ENCODE results near the gene IBSP.

The IBSP gene

GRCh38 chr4:87799301-87800113, at the start of gene IBSP:
IBSP (plus strand) TSS chr4:87799554; CDS start chr4:87802362, 2,808 bp downstream.
- no peak within 1 kb of the TSS for H3K27ac ChIP-seq (ENCODE audit: low read depth, low read length)
- no peaks in the 10 kb centered on the region for H3K4me1 ChIP-seq (ENCODE audit: control insufficient read depth, insufficient read depth, low read length, unreplicated experiment)
- H2AFZ ChIP-seq (ENCODE audit: low read length, unreplicated experiment) = no peak within 1 kb of the TSS
- H3K4me3 ChIP-seq (ENCODE audit: low read depth, low read length) = no peak within 1 kb of the TSS
- H3K27me3 ChIP-seq (ENCODE audit: insufficient read depth, low read length) = peaks cover 3% of the 10 kb centered on the region; the same call in 1 of the 2 replicates
- H3K36me3 ChIP-seq (ENCODE audit: insufficient read depth, low read length) = no peaks in the 10 kb centered on the region
- H3K79me2 ChIP-seq (ENCODE audit: control insufficient read depth, insufficient read depth, low read length, unreplicated experiment) = no peaks in the 10 kb centered on the region

DNA sequence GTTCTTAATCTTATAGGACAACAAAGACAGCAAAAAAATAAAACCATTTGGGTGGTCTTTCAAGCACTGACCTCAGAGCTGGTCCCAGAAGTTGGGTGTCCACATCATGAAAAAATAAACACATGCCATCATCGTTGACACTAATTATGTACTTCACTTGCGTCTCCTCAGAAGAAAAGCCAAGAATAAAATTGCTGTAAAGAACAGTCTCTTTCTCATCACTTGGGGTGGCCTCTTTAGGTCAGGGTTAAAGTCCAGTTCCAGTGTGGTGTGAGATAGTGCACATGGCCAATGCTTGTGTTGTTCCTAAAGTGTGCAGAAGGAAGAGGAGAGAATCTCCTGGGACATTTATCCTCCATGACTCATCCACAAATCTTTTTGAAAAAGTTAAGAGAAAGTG, 49.5 kb upstream of the IBSP start:
- Histone ChIP-seq H3K27me3 (ENCODE audit: insufficient read depth, low read length) (no peaks in the 10 kb centered on the region), H3K36me3 (ENCODE audit: insufficient read depth, low read length) (no peaks in the 10 kb centered on the region), H3K27ac (ENCODE audit: low read depth, low read length) (no peak overlapping the region), H3K79me2 (ENCODE audit: control insufficient read depth, insufficient read depth, low read length, unreplicated experiment) (no peaks in the 10 kb centered on the region), H3K4me1 (ENCODE audit: control insufficient read depth, insufficient read depth, low read length, unreplicated experiment) (peaks cover 6% of the 10 kb centered on the region), H3K4me3 (ENCODE audit: low read depth, low read length) (no peak overlapping the region), H2AFZ (ENCODE audit: low read length, unreplicated experiment) (no peak overlapping the region)

DNA sequence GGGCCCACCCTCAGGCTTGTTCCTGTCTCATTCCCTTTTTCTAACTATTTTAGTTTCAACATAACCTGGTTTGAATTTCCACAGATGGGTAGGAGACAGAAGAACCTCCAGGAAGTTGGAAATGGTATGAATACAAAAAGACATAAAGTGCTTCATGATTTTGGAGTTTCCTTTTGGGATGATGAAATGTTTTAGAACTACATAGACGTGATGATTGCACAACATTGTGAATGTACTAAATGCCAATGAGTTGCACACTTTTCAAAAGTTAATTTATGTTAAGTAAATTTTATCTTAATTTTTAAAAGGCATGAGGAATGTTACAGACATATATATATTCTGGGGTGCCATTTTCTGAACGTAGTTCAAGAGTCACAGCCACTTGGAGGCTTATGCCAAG, 41.1 kb upstream of the IBSP start:
- Histone ChIP-seq H3K27ac (ENCODE audit: low read depth, low read length) (no peak overlapping the region), H3K79me2 (ENCODE audit: control insufficient read depth, insufficient read depth, low read length, unreplicated experiment) (no peaks in the 10 kb centered on the region), H3K36me3 (ENCODE audit: insufficient read depth, low read length) (no peaks in the 10 kb centered on the region), H3K4me3 (ENCODE audit: low read depth, low read length) (no peak overlapping the region), H2AFZ (ENCODE audit: low read length, unreplicated experiment) (no peak overlapping the region), H3K4me1 (ENCODE audit: control insufficient read depth, insufficient read depth, low read length, unreplicated experiment) (no peaks in the 10 kb centered on the region), H3K27me3 (ENCODE audit: insufficient read depth, low read length) (peaks cover 24% of the 10 kb centered on the region)

DNA sequence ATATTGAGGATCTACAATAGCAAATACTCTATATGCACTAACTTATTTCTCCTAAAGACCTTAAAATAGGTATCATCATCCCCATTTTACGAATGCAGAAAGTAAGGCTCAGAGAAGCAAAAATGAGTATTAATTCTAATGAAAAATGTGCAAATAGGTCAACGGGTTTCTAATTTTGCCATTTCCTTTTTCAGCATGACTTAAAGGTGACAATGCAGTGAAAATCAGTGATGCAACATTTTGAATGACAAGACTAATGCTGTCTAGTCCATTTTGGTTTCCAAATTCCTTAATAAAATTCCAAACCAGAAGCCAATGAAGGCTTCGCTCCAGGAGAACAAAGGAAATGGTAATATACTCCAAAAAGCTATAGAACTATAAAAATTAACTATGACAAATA, 37.0 kb upstream of the IBSP start:
- no peak overlapping the region for H2AFZ ChIP-seq (ENCODE audit: low read length, unreplicated experiment)
- H3K4me3 ChIP-seq (ENCODE audit: low read depth, low read length) = no peak overlapping the region
- H3K36me3 ChIP-seq (ENCODE audit: insufficient read depth, low read length) = no peaks in the 10 kb centered on the region

GRCh38 chr4:87781569-87781968, 17.8 kb upstream of the IBSP start:
- no peaks in the 10 kb centered on the region for H3K79me2 ChIP-seq (ENCODE audit: control insufficient read depth, insufficient read depth, low read length, unreplicated experiment)
- H3K4me3 ChIP-seq (ENCODE audit: low read depth, low read length) = no peak overlapping the region
- no peaks in the 10 kb centered on the region for H3K4me1 ChIP-seq (ENCODE audit: control insufficient read depth, insufficient read depth, low read length, unreplicated experiment)
- no peaks in the 10 kb centered on the region; the same call in 1 of the 2 replicates for H3K27me3 ChIP-seq (ENCODE audit: insufficient read depth, low read length)
- no peak overlapping the region for H3K27ac ChIP-seq (ENCODE audit: low read depth, low read length)
- no peaks in the 10 kb centered on the region for H3K36me3 ChIP-seq (ENCODE audit: insufficient read depth, low read length)
- H2AFZ ChIP-seq (ENCODE audit: low read length, unreplicated experiment) = no peak overlapping the region

More for the DNA sequence above, 37.0 kb upstream of the IBSP start:
- Histone ChIP-seq H3K79me2 (ENCODE audit: control insufficient read depth, insufficient read depth, low read length, unreplicated experiment) (no peaks in the 10 kb centered on the region), H3K4me1 (ENCODE audit: control insufficient read depth, insufficient read depth, low read length, unreplicated experiment) (no peaks in the 10 kb centered on the region), H3K27me3 (ENCODE audit: insufficient read depth, low read length) (peaks cover 24% of the 10 kb centered on the region), H3K27ac (ENCODE audit: low read depth, low read length) (no peak overlapping the region)

DNA sequence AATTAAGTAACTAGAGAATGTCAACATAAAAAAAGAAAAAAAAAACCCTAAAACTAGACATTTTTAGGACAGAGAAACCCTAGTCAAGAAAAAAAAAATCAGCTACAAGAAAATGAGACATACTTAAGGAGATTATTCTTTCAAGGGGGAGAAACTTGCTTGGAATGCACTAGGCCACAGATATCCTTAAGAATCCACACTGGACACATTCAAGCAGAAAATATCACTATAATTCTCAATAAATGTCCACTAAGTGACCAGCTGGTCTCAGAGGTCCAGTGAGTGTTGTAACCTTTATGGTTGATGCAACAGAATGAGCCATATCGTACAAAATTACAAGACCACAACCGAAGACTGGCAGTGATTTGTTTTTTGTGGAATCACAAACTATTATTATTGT, 15.6 kb upstream of the IBSP start:
- H3K4me3 ChIP-seq (ENCODE audit: low read depth, low read length) = no peak overlapping the region

GRCh38 chr4:87785731-87786509, 13.4 kb upstream of the IBSP start:
- Histone ChIP-seq H3K36me3 (ENCODE audit: insufficient read depth, low read length) (no peaks in the 10 kb centered on the region), H3K4me3 (ENCODE audit: low read depth, low read length) (no peak overlapping the region), H3K27ac (ENCODE audit: low read depth, low read length) (no peak overlapping the region), H3K4me1 (ENCODE audit: control insufficient read depth, insufficient read depth, low read length, unreplicated experiment) (no peaks in the 10 kb centered on the region), H3K79me2 (ENCODE audit: control insufficient read depth, insufficient read depth, low read length, unreplicated experiment) (no peaks in the 10 kb centered on the region), H2AFZ (ENCODE audit: low read length, unreplicated experiment) (no peak overlapping the region), H3K27me3 (ENCODE audit: insufficient read depth, low read length) (peaks cover 26% of the 10 kb centered on the region)

More for the DNA sequence above, 15.6 kb upstream of the IBSP start:
- no peaks in the 10 kb centered on the region for H3K36me3 ChIP-seq (ENCODE audit: insufficient read depth, low read length)
- H2AFZ ChIP-seq (ENCODE audit: low read length, unreplicated experiment) = no peak overlapping the region
- no peaks in the 10 kb centered on the region for H3K4me1 ChIP-seq (ENCODE audit: control insufficient read depth, insufficient read depth, low read length, unreplicated experiment)
- no peaks in the 10 kb centered on the region for H3K79me2 ChIP-seq (ENCODE audit: control insufficient read depth, insufficient read depth, low read length, unreplicated experiment)
- peaks cover 7% of the 10 kb centered on the region for H3K27me3 ChIP-seq (ENCODE audit: insufficient read depth, low read length)
- H3K27ac ChIP-seq (ENCODE audit: low read depth, low read length) = no peak overlapping the region

DNA sequence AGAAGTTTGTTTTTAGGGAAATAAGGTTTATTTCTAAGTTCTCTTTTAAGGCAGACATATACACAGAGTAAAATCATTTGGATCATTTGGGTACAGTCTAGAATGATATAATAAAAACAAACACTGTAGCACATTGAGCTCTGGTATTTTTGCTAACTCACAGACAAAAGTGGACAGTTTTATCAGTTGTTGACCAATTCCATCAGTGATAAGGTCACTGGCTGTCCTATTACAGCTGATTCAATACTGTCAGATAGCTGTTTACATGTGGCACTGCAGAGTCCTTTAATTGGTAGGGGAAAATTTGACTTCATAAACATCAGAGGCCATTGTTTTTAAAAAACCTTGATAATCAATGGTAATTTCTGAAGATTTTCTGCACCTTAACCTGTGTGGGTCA, 3.5 kb downstream of the IBSP start:
- Histone ChIP-seq H3K79me2 (ENCODE audit: control insufficient read depth, insufficient read depth, low read length, unreplicated experiment) (no peaks in the 10 kb centered on the region), H3K4me3 (ENCODE audit: low read depth, low read length) (no peak overlapping the region), H3K36me3 (ENCODE audit: insufficient read depth, low read length) (no peaks in the 10 kb centered on the region), H3K27ac (ENCODE audit: low read depth, low read length) (no peak overlapping the region), H3K27me3 (ENCODE audit: insufficient read depth, low read length) (no peaks in the 10 kb centered on the region), H3K4me1 (ENCODE audit: control insufficient read depth, insufficient read depth, low read length, unreplicated experiment) (peaks cover 20% of the 10 kb centered on the region), H2AFZ (ENCODE audit: low read length, unreplicated experiment) (no peak overlapping the region)

DNA sequence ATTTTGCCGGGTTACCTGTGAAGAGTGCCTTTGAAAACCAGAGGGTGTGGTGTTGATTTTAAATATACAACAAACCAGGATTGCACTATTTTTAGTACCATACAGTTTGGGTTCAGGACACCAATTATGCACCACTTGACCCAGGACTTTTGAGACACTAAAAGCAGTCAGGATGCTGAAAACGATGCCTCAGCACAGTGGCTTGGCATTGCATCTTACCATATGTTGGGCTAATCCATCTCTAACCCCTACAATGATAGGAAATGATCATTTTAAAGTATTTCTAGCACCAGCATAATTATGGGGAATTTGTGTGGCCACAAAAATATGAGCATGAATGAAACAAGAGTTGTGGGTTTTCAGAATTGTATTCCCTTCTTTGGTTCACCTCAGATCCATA, 4.1 kb downstream of the IBSP start:
- Histone ChIP-seq H3K4me3 (ENCODE audit: low read depth, low read length) (no peak overlapping the region), H3K27ac (ENCODE audit: low read depth, low read length) (no peak overlapping the region), H3K36me3 (ENCODE audit: insufficient read depth, low read length) (no peaks in the 10 kb centered on the region), H2AFZ (ENCODE audit: low read length, unreplicated experiment) (no peak overlapping the region), H3K79me2 (ENCODE audit: control insufficient read depth, insufficient read depth, low read length, unreplicated experiment) (no peaks in the 10 kb centered on the region), H3K27me3 (ENCODE audit: insufficient read depth, low read length) (no peaks in the 10 kb centered on the region), H3K4me1 (ENCODE audit: control insufficient read depth, insufficient read depth, low read length, unreplicated experiment) (peaks cover 20% of the 10 kb centered on the region)

DNA sequence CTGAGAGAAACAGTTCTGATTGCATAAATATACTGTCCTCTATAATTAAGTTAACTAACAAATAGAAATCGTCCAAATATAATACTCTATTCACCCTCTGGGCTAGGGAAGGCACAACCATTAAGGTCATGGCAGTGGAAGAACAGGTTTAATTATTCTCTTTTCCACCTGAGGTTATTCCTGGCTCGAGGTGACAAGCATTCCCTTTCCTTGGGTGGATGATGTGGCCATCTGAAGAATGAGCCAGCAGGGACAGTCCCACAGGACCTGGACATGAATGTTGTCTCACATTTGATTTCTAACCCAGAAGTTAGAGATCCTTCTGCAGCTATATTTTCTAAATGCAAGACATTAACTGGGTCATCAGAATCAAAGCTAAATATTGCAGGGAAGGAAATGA, 5.5 kb downstream of the IBSP start:
- Histone ChIP-seq H3K4me1 (ENCODE audit: control insufficient read depth, insufficient read depth, low read length, unreplicated experiment) (peaks cover 20% of the 10 kb centered on the region), H3K27ac (ENCODE audit: low read depth, low read length) (no peak overlapping the region), H3K27me3 (ENCODE audit: insufficient read depth, low read length) (no peaks in the 10 kb centered on the region), H3K79me2 (ENCODE audit: control insufficient read depth, insufficient read depth, low read length, unreplicated experiment) (no peaks in the 10 kb centered on the region), H3K36me3 (ENCODE audit: insufficient read depth, low read length) (no peaks in the 10 kb centered on the region), H2AFZ (ENCODE audit: low read length, unreplicated experiment) (no peak overlapping the region), H3K4me3 (ENCODE audit: low read depth, low read length) (no peak overlapping the region)

Measured in ACC112 (cell line).